AG10803 (cell line): ENCODE measurements around the gene MICU1.
"Not testable (repeated sequence)": the region's sequence is repeated elsewhere in the genome, so short reads cannot be mapped to it uniquely, and the experiment has no call there.

Source experiments
- DNase-seq: peaks from one replicate; pipeline ENCODE4 v3.0.0; 2010; ENCODE audit warnings: low read depth
- H3K4me3 ChIP-seq: 2 replicates; pipeline ENCODE4 v1.5.1; 2011; ENCODE audit warnings: mild to moderate bottlenecking, low read length, control low read depth
- CTCF ChIP-seq: conservative IDR thresholded peaks from 2 replicates; pipeline ENCODE4 v1.5.1; 2011; ENCODE audit warnings: mild to moderate bottlenecking, low read length, control low read depth, inconsistent platforms

MICU1 gene

GRCh38 chr10:72472306-72472705, 153.6 kb downstream of the MICU1 start:
- H3K4me3 ChIP-seq: no peak overlapping the region
- no peak for TF ChIP-seq CTCF
- no peak for DNase-seq

- H3K4me3 ChIP-seq: no peak overlapping the region
- no peak for DNase-seq
- TF ChIP-seq CTCF: no peak
Observed at GRCh38 chr10:72470666-72471065, 155.2 kb downstream of the MICU1 start.

- DNase-seq, H3K4me3 ChIP-seq: not testable (repeated sequence)
Observed at GRCh38 chr10:72467064-72467463, 158.8 kb downstream of the MICU1 start.

- DNase-seq: no peak
- H3K4me3 ChIP-seq: no peak overlapping the region
- no peak for TF ChIP-seq CTCF
Observed at GRCh38 chr10:72466018-72466417, 159.9 kb downstream of the MICU1 start.

- no peak for TF ChIP-seq CTCF
Observed at GRCh38 chr10:72464438-72464837, 161.4 kb downstream of the MICU1 start.

GRCh38 chr10:72462261-72462660, 163.6 kb downstream of the MICU1 start:
- H3K4me3 ChIP-seq: no peak overlapping the region
- DNase-seq: no peak
- TF ChIP-seq CTCF: no peak

More at GRCh38 chr10:72464438-72464837, 161.4 kb downstream of the MICU1 start:
- DNase-seq: no peak
- no peak overlapping the region for H3K4me3 ChIP-seq

GRCh38 chr10:72461085-72461484, 164.8 kb downstream of the MICU1 start:
- no peak for DNase-seq
- no peak overlapping the region for H3K4me3 ChIP-seq
- TF ChIP-seq CTCF: no peak

- DNase-seq: no peak
- TF ChIP-seq CTCF: no peak
Observed at GRCh38 chr10:72460284-72460876, 165.5 kb downstream of the MICU1 start.

More at GRCh38 chr10:72460284-72460876, 165.5 kb downstream of the MICU1 start:
- no peak overlapping the region for H3K4me3 ChIP-seq
